NCI-H1105 (cell line): ENCODE data around the gene FOSL1.
"Not testable (repeated sequence)": the region's sequence is repeated elsewhere in the genome, so short reads cannot be mapped to it uniquely, and the experiment has no call there.

Source experiments
- DNase-seq: peaks from one replicate; lab custom pipeline; 2025; lab: John Stamatoyannopoulos, UW

The FOSL1 gene

GRCh38 chr11:65852508-65853245 lies 47.5 kb downstream of the FOSL1 start:
- no peak for DNase-seq

- DNase-seq = no peak
Measured at GRCh38 chr11:65851811-65852507, 48.2 kb downstream of the FOSL1 start.

GRCh38 chr11:65851083-65851579 lies 49.1 kb downstream of the FOSL1 start:
- no peak for DNase-seq

- DNase-seq = no peak
Measured at GRCh38 chr11:65850217-65851082, 49.7 kb downstream of the FOSL1 start.

- DNase-seq = no peak
Measured at GRCh38 chr11:65849771-65850216, 50.4 kb downstream of the FOSL1 start.

GRCh38 chr11:65849366-65849765 lies 50.8 kb downstream of the FOSL1 start:
- DNase-seq = no peak

GRCh38 chr11:65848693-65849092 lies 51.5 kb downstream of the FOSL1 start:
- DNase-seq = not testable (repeated sequence)

- DNase-seq = no peak
Measured at GRCh38 chr11:65847746-65848145, 52.4 kb downstream of the FOSL1 start.

GRCh38 chr11:65844231-65844872 lies 55.8 kb downstream of the FOSL1 start:
- DNase-seq = no peak

- no peak for DNase-seq
Measured at GRCh38 chr11:65843811-65844210, 56.4 kb downstream of the FOSL1 start.

GRCh38 chr11:65842144-65842543 lies 58.0 kb downstream of the FOSL1 start:
- no peak for DNase-seq
